ENCODE results near the gene ZNF8.

DNA sequence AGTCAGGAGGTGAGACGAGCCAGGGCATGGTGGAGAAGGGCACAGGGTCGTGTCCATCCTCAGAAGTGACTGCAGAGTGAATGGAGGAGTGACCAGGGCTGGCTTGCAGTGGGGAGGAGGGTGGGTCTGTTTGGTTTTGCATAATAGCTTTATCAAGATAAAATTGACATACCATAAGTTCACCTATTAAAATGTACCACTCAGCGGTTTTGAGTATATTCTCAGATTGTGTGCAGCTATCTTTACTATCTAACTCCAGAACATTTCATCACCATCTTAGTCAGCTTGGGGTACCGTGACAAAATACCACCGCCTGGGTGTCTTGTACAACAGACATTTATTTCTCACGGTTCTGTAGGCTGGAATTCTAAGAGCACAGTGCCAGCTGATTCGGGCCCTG is 13.2 kb downstream of the ZNF8 start:
- TF ChIP-seq, protein P1, sequence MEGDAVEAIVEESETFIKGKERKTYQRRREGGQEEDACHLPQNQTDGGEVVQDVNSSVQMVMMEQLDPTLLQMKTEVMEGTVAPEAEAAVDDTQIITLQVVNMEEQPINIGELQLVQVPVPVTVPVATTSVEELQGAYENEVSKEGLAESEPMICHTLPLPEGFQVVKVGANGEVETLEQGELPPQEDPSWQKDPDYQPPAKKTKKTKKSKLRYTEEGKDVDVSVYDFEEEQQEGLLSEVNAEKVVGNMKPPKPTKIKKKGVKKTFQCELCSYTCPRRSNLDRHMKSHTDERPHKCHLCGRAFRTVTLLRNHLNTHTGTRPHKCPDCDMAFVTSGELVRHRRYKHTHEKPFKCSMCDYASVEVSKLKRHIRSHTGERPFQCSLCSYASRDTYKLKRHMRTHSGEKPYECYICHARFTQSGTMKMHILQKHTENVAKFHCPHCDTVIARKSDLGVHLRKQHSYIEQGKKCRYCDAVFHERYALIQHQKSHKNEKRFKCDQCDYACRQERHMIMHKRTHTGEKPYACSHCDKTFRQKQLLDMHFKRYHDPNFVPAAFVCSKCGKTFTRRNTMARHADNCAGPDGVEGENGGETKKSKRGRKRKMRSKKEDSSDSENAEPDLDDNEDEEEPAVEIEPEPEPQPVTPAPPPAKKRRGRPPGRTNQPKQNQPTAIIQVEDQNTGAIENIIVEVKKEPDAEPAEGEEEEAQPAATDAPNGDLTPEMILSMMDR (conservative IDR thresholded peaks at IDR 0.05): no peak
- no peak for TF ChIP-seq EZH2 (IDR thresholded peaks at IDR 0.05; ENCODE audit: low read depth)

All from PC-9 (cell line).